Retinal pigment epithelial cell (primary cell): ENCODE data around the gene ZNF264.
"Not testable (repeated sequence)": the region's sequence is repeated elsewhere in the genome, so short reads cannot be mapped to it uniquely, and the experiment has no call there.

ENCODE experiments used
- DNase-seq: peaks from one replicate; pipeline ENCODE4 v3.0.0-alpha.2; 2010; ENCODE audit warnings: low read depth
- H3K4me3 ChIP-seq: 2 replicates; pipeline ENCODE4 v1.5.1; 2011; ENCODE audit warnings: mild to moderate bottlenecking, low read length, control low read depth, moderate library complexity
- CTCF ChIP-seq: conservative IDR thresholded peaks from 2 replicates; pipeline ENCODE4 v1.5.1; 2011; ENCODE audit warnings: low read depth, low read length, control low read depth, inconsistent platforms

ZNF264 gene

GRCh38 chr19:57171551-57172081 is 19.7 kb upstream of the ZNF264 start:
- H3K4me3 ChIP-seq: peak overlapping the region; percentile 36
- no peak for DNase-seq
- no peak for TF ChIP-seq CTCF

- no peak for DNase-seq
- H3K4me3 ChIP-seq: no peak overlapping the region
- no peak for TF ChIP-seq CTCF
Measured at GRCh38 chr19:57190301-57190700, 999 bp upstream of the ZNF264 start.

GRCh38 chr19:57192077-57192420 is 749 bp downstream of the ZNF264 start:
- no peak for DNase-seq
- peak overlapping the region; percentile 91 for H3K4me3 ChIP-seq
- TF ChIP-seq CTCF: no peak

DNA sequence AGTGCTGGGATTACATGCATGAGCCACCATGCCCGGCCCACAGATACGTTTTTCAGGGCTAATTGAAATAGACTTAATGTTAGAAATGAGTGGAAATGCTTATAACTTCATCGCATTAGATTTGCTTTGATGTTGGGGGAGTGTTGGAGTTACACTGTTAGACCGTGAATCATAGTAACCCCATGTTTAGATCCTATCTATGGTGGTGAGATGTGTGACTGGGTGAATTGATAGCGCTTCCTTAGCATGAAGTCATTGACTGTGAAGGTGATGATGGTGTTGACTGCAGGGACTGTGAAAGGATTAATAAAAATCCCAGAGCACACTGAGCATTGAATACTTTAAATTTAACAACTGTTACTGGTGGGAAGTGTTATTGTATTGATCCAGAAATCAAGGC is 1.7 kb downstream of the ZNF264 start:
- TF ChIP-seq CTCF: no peak
- H3K4me3 ChIP-seq: peak overlapping the region; percentile 91
- no peak for DNase-seq

- DNase-seq, H3K4me3 ChIP-seq: not testable (repeated sequence)
Measured at GRCh38 chr19:57197874-57198273, 6.6 kb downstream of the ZNF264 start.

DNA sequence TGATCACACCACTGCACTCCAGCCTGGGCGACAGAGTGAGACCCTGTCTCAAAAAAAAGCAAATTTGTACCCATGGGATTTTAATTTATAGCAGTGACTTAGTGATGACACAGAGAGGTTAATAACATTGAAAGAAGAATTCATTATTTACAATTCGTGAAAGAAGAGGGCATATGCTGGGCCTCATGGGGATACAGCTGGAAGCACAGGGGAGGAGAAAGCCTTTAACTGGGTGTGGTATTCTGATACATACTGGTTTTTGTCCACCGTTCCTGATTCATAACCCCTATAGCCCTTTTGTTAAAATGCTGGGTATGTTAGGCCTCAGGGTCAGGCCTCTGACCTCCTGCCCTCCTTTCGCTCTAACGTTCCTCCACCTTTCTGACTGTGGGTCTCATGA is 10.9 kb downstream of the ZNF264 start:
- no peak overlapping the region for H3K4me3 ChIP-seq
- TF ChIP-seq CTCF: no peak
- no peak for DNase-seq

DNA sequence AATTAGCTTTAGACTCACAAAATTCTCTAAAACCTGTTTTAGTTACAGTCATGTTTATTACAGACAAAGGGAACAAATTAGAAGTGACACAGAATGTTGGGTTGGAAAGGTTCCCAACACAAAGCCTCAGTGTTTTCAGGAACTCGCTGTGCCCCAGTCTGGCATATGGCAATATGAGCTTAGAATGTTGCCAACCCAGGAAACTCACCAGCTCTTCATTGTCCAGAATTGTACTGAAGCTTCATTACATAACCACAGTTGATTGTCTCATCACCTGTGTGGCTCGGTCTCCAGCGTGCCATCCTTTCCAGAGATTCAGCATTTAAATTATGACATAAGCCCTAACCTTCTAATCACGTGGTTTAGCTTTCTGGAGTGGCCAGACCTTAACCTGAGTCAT is 19.1 kb downstream of the ZNF264 start:
- no peak for DNase-seq
- no peak for TF ChIP-seq CTCF
- H3K4me3 ChIP-seq: no peak overlapping the region

GRCh38 chr19:57212109-57212508 is 20.8 kb downstream of the ZNF264 start:
- no peak for TF ChIP-seq CTCF
- H3K4me3 ChIP-seq: no peak overlapping the region
- no peak for DNase-seq
